ENCODE measurements around the gene ERAS.
A peak's percentile ranks its signal among the peaks of the same experiment; 100 is the strongest.
"Not testable (repeated sequence)": the region's sequence is repeated elsewhere in the genome, so short reads cannot be mapped to it uniquely, and the experiment has no call there.

Gene ERAS

DNA sequence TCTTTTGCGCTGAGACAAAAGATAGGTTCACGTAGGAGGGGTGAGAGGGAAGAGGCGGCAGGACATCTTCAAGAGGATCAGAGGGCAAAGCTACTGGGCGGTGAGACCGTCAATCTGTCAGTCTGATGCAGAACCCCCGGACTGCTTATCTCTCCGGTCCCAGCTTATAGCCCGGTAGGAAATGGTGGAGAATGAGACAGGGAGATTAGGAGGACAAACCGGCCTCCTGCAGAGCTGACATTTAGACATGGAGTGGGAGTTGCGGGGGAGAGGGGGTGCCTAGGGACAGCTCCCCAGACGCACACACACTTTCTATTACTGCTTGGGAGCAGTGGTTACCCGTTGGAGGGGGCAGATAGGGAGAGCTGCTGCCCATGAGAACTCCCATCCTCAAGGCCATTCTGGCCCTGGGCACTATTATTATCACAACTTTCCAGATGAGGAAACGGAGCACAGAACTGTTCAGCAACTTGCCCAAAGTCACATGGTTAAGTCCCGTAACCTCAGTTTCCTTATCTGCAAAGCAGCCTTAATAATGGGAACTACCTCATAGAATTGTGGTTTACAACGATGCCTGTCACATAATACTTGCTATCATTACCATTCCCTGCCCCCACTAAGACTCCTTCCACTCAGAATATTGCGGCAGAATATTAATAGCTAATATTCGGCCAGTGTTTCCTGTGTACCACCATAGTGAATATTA is 25.6 kb upstream of the ERAS start:
- no peak for DNase-seq

DNA sequence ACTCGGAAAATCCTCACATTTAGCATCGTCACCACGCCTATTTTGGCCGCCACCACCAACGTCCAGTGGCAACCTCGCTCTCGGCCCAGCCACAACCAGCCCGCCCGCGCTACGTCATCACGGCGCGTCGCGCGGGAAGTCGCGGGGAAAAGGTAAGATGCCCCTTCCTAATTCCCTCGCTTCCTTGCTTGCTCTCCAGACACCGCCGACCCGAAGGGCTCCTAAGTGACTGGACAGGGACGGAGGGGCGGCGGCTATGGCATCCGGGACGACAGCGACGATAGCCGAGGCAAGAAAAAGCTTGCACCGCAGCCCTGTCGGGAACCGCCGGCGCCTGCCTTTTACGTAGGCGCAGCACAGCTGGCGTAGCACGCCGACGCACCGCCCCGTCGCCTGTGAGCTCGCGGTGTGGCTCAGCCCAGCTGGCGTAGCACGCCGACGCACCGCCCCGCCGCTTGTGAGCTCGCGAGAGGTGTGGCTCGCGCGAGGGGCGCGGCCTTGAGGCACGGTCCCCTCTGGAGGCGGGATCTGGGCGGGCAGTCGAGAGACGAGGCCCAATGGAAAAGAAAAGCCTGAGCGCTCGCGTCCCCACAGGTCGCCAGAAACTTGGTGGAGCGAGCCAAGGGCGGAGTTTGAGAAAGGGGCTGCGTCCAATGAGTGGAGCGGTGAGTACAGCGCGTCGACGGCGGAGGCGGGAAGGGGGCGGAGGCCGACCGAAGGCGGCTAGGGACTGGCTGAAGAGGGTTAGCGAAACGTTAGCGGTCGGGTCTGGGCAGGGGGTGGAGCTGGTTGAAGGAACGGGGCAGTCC is 24.8 kb upstream of the ERAS start, which contains the start of gene HDAC6:
TSS of gene HDAC6 (plus strand) at position 788 of the 809 bp plus-strand sequence. CDS start 626 bp downstream, outside the sequence.
- DNase-seq = peak; percentile 95

DNA sequence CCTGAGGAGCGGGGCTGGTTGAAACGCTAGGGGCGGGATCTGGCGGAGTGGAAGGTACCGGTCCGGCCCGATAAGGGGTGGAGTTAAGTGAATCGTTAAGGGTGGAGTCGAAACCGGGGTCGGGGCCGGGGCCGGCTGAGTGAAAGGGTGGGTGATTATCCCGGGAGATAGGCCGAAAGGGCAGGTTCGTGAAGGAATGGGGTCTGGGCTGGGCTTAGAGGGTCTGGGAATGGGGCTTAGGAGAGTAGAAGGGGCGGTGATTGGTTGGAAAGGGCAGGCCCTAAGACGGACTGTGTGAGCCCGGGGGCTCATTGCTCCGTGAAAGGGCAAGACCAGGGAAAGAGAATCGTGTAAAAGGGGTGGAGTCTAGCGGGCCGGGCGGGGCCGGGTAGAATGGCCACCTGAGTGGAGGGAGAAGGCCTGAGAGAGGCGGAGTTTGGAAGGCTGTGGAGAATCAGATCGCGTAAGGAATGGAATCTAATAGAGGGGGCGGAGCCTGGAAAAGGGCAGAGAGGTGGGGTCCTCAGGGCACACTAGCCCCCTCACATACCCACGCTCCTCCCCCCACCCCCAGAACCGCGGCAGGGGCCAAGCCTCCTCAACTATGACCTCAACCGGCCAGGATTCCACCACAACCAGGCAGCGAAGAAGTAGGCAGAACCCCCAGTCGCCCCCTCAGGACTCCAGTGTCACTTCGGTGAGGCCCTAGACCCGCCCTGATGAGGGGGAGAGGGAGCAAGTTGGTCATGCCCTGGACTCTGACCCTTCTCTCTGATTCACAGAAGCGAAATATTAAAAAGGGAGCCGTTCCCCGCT is 24.0 kb upstream of the ERAS start:
- DNase-seq = peak; percentile 33

DNA sequence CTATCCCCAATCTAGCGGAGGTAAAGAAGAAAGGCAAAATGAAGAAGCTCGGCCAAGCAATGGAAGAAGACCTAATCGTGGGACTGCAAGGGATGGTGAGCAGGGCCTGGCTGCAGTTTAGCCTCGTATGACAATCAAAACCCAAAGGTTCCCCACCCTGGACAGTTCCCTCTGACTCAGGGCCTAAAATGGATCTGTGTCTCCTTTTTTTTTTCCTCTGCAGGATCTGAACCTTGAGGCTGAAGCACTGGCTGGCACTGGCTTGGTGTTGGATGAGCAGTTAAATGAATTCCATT is 23.5 kb upstream of the ERAS start:
- DNase-seq = no peak

DNA sequence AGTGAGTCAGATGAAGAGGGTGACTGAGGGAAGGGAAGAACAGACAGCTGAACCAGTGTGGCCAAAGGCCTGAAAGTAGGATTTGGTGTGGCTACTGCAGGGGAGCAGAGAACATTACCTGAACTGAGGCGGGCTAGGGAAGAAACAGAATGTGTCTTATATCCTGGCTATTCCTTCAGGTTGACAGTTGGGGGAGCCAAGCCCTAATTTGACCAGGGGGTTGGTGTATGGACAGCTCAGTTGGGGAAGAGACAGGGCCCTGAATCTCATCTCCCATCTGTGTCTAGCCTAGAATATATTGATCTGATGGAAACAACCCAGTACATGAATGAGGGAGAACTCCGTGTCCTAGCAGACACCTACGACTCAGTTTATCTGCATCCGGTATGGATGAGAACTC is 20.2 kb upstream of the ERAS start:
- DNase-seq = no peak

DNA sequence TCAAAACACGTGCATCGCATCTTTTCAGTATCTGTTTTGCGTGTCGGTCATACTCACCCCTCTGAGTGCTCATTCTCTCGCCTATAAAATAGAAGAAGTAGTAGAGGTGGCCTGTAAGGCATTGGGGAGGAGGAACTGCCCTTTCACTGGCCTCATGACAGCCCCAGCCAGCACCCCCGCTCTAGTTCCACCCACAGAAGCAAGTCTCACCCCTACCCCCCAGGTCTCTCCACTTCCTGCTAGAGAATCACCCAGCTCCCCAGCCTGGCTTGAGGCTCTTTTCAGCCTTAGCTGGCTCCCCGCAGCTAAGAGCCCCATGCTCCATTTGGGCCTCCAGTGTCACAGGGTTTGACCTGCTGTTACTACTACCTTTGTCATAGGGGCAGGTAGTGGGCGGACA is 12.7 kb upstream of the ERAS start:
- no peak for DNase-seq

DNA sequence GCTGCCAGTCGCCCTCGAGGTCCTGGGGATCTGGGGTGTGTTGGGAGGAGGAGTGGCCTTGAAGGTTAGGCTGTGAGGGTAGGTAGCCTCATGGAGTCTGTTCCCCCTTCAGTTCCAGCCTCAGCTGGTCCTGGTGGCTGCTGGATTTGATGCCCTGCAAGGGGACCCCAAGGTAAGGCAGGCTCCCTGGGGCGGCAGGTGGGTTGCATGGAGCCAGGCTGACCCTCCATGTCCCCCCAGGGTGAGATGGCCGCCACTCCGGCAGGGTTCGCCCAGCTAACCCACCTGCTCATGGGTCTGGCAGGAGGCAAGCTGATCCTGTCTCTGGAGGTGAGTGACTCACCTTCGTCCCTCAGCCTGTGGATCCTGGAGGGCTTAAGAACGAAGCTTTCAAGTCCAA is 11.6 kb upstream of the ERAS start:
- DNase-seq = no peak

DNA sequence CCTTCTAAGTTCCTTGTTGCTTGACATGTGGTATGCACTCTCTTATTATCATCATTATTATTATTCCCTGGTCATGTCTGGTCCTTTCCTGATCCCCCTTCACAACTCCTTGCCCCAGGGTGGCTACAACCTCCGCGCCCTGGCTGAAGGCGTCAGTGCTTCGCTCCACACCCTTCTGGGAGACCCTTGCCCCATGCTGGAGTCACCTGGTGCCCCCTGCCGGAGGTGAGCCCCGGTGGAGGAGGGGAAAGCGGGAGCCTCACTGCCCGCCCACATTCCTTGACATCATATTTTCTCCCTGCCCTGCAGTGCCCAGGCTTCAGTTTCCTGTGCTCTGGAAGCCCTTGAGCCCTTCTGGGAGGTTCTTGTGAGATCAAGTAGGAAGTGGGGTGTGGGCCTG is 11.0 kb upstream of the ERAS start:
- no peak for DNase-seq

DNA sequence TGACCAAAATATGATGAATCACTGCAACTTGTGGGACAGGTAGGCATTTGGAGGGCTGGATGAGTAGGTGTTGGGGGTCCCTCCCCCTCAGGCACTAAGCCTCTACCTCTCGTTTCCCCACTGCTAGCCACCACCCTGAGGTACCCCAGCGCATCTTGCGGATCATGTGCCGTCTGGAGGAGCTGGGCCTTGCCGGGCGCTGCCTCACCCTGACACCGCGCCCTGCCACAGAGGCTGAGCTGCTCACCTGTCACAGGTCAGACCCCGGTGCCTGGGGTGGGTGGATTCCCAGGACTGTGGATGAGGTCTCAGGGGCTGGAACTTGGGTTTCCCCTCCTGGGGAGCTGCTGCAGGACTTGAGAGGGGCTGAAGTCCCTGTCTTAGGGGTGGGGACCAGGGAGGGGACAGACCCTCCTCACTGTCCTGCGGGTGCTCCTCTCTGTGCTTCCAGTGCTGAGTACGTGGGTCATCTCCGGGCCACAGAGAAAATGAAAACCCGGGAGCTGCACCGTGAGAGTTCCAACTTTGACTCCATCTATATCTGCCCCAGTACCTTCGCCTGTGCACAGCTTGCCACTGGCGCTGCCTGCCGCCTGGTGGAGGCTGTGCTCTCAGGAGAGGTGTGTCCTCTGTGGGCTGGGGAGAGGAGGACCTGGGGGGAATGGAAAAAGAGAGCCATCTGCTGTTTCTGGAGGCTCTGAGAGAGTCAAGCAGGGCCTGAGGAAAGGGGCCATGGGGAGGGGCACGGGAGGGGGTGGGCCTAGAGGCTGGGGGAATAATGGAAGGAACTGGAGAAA is 10.1 kb upstream of the ERAS start:
- no peak for DNase-seq

DNA sequence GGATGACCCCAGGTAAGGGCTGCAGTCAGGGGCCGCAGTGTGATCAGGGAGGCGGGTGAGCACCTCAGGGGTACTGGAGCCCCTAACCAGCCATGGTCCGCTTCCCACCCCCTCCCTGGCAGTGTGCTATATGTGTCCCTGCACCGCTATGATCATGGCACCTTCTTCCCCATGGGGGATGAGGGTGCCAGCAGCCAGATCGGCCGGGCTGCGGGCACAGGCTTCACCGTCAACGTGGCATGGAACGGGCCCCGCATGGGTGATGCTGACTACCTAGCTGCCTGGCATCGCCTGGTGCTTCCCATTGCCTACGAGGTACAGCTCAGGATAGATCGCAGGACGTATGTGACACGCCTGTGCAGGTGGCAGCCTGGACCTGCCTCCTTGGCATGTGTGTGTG is 8.2 kb upstream of the ERAS start:
- no peak for DNase-seq

DNA sequence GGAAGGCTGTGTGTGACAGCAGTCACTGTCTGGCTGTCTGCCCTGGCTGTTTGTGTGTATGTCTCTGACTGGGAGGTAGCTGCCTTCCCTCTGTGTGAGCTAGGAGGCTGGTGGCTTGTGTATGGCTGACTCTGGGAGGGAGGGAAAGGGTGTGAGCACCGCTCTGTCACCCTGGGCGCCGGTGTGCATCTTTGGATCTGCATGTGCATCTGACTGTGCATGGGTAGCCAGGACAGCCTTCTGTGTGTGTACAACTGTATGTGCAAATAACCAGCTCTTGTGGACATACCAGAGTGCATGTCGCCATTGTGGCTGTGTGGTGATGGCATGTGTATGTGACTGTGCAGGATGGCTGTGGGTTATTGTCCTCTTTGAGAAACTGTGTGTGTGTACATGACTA is 7.4 kb upstream of the ERAS start:
- DNase-seq = no peak

DNA sequence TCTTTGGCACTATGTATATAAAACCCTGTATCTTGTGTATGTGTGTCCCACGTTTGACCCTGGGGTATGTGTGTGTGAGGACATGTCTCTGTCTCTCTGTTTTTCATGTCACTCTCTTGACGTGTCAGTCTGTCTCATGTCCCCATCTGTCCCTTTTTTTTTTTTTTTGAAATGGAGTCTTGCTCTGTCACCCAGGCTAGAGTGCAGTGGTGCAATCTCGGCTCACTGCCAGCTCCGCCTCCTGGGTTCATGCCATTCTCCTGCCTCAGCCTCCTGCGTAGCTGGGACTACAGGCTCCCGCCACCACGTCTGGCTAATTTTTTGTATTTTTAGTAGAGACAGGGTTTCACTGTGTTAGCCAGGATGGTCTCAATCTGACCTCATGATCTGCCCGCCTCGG is 6.9 kb upstream of the ERAS start:
- DNase-seq = not testable (repeated sequence)

DNA sequence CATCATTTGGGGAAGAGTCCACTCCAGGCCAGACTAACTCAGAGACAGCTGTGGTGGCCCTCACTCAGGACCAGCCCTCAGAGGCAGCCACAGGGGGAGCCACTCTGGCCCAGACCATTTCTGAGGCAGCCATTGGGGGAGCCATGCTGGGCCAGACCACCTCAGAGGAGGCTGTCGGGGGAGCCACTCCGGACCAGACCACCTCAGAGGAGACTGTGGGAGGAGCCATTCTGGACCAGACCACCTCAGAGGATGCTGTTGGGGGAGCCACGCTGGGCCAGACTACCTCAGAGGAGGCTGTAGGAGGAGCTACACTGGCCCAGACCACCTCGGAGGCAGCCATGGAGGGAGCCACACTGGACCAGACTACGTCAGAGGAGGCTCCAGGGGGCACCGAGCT is 3.3 kb upstream of the ERAS start:
- no peak for DNase-seq

DNA sequence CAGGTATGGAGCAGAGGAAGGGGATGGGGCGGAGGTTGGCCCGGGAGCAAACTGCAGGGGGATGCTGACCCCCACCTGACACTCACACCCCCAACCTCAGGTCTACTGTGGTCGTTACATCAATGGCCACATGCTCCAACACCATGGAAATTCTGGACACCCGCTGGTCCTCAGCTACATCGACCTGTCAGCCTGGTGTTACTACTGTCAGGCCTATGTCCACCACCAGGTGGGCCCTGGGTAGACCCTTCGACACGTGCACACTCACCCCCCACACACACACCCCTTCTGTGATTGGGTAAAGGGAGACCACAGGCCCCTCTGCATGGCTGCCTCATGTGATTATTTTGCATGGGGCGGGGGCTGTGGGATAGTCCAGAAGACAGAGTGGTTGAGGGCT is 2.2 kb upstream of the ERAS start:
- DNase-seq = no peak

DNA sequence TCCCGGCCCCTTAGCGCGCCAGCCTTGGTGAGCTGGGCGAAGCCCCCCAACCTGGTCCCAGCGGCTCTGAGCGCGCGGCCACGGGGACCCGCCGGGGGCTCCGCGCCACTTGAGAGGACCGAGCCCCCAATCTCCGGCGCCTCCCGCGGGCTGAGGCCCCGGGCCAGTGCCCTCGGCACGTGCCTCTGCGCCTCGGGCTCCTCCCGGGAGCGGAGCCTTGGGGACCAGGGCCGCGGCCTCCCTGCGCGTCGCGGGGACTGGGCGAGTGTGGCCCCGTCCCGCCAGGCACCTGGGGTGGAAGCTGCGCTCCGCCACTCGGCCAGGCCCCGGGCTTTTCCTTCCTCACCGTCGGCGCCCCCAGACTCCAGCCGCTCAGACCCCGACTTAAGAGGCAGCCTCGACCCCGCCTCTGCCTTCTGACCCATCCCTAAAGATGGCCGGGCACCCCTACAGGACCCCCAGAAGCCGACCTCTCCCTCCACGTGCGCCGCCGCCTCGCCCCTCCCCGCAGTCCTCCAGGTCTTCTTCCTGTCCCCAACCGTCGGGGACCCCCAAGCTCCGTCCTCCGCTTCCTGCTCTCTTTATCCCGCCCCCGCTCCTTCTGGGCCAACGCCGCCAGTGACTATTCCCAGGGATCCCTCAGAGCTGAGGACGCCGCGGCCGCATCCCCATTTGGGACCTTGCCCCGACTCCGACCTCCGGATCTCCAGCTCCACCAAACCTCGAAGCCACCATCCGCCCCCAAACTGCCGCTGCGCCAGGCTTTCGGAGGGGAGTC is 752 bp downstream of the ERAS start:
- DNase-seq = no peak

DNA sequence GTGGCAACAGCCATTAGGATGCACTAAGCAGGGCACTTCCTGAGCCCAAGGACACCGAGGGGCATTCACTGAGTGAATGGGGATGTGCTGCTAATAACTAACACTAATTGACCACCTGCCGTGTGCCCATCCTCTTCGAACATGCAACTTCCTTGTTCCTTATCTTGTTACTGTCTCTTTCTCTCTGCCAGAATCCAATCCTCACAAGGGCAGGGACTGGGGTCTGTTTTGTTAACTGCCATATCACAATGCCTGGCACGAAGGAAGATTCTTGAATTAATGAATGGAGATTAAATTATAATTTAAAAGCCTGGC is 1.3 kb downstream of the ERAS start:
- DNase-seq = no peak

DNA sequence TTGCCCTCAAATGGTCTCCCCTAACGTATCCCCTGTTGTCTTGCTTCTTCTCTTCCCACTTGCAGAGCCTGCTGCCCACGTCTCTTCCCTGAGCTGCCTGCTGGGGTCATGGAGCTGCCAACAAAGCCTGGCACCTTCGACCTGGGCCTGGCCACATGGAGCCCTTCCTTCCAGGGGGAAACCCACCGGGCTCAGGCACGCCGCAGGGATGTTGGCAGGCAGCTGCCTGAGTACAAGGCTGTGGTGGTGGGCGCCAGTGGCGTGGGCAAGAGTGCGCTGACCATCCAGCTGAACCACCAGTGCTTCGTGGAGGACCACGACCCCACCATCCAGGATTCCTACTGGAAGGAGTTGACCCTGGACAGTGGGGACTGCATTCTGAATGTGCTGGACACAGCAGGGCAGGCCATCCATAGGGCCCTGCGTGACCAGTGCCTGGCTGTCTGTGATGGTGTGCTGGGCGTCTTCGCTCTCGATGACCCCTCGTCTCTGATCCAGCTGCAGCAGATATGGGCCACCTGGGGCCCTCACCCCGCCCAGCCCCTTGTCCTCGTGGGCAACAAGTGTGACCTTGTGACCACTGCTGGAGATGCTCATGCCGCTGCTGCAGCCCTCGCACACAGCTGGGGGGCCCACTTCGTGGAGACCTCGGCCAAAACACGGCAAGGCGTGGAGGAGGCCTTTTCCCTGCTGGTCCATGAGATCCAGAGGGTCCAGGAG is 2.9 kb downstream of the ERAS start:
- DNase-seq = no peak

DNA sequence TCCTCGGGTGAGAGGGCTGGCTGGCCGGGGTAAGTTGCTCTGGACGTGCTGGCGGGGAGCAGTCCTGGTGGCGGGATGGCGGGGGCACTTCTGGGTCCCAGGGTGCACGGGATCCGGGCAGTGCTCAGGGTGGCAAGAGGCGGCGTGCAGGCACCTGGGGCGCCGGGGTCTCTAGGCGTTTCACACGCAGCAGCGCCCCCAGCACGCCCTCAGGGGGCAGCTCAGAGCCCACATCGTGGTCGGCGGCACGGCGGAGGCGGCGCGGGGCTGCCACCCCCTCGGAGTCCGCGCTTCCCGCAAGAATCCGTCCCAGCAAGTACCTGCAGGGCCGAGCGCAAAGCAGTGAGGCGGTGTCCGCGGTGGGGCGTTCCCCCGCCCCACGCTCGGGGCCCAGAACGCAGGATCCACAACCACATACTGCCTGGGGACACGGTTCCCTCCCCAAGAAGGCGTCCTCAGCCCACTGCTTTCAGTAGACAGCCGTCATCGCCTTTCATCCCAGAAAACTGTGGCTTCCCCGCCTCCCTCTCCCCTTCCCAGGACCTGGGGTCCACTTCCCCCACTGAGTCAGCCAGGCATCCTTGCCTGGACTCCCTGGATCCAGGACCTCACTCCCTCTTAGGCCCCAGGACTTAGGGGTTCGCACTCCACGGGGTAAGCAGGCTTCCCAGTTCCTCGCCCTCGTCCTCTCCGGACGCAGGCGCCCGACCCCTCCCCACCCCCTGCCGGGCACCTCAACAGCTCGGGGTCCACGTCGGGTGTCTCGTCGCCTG is 5.0 kb downstream of the ERAS start:
- DNase-seq = no peak

DNA sequence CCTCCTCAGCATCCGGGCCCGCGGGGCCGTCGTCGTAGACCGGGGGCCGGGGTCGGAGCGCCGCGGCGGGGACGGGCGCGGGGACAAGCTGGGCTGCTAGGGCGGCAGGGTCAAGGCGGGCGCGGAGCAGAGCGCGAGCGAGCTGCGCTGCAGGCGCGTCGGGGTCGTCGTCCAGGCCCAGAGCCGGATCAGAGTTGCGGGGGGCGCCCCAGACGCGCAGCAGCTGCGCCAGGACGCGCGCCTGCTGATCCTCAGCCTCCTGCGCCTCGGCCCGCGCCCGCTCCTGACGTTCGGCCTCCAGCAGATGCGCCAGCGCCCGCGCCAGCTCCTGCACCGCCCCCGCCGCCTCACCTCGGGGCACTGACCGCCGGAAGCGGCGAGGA is 5.6 kb downstream of the ERAS start:
- DNase-seq = no peak

DNA sequence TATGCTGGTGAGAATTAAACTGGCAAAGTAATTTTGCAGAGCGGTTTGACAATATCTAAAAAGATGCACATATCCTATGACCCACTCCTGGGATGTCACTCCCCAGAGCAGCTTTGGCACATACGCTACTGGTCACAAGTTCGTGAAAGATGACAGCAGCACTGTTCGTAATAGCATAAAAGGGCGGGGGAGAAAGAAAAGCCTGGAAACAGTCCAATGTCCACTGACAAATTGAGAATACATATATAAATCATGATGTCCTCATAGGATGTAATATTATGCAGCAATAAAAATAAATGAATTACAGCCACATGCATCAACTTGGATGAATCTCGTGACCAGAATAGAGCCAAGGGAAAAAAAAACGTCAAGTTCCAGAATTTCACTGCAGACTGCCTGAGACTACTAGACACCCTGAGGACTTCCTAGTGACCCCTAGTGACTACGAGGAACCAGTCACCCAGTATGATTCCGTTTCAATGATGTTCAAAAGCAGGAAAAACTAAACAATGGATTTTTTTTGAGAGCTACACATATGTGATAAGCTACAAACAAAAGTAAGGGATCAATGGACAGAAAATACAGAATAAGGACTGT is 7.3 kb downstream of the ERAS start:
- no peak for DNase-seq

DNA sequence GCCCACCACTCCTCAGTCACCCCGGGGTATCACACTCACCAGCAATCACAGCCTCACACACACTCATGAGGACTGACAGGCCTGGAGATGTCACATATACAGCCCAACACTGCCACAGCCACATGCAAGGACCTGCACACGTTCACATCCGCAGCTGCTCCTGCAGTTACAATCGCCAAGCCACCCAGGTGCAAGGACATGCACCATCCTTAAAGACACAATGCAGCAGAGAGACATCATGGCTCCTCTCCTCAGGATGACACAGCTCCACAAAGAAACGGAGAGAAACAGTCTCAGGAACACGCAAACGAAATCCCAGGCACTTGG is 8.0 kb downstream of the ERAS start:
- no peak for DNase-seq

Data from NCI-H524 treated with DMSO at 0.1 percent for 48 hours (cell line).